ENCODE data around the gene ATP6V1C2. TPM values are rescaled to one million over a fixed set of nuclear protein-coding genes. Genes with fewer than 3 reads are reported as not detected.

Gene ATP6V1C2, protein sequence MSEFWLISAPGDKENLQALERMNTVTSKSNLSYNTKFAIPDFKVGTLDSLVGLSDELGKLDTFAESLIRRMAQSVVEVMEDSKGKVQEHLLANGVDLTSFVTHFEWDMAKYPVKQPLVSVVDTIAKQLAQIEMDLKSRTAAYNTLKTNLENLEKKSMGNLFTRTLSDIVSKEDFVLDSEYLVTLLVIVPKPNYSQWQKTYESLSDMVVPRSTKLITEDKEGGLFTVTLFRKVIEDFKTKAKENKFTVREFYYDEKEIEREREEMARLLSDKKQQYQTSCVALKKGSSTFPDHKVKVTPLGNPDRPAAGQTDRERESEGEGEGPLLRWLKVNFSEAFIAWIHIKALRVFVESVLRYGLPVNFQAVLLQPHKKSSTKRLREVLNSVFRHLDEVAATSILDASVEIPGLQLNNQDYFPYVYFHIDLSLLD
- 0.03 TPM in 1 of 2 replicates, not detected in the other for total RNA-seq (2014; rRNA removed; shearing (Covaris generic))
- 0.15 and 0.37 TPM in 2 replicates for polyA plus RNA-seq (2015; cell fraction: cytosol; rRNA removed)
- polyA plus RNA-seq (2015; cell fraction: nucleus; rRNA removed): 0.17 and 0.30 TPM in 2 replicates

GRCh38 chr2:10721396-10722251, at the start of gene ATP6V1C2:
TSS of gene ATP6V1C2 (plus strand) at chr2:10721630. CDS start at chr2:10722850, 1,220 bp downstream.
- no peak for DNase-seq (ENCODE audit: low read depth)

DNA sequence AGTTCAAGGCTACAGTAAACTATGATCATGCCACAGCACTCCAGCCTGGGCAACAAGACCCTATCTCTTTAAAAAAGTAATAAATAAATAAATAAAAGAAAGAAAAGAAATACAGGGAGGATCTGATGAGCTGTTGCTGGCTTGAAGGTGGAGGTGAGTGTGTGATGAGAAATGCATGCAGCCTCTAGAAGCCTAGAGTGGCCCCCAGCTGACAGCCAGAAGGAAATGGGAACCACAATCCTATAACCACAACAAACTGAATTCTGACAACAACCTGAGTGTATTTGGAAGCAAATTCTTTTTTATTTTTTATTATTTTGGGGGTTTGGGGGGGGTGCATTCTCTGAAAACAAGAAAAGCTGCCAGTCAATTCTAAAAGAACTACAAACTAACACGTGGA, 46.3 kb upstream of the ATP6V1C2 start:
- no peak for DNase-seq (ENCODE audit: low read depth)

DNA sequence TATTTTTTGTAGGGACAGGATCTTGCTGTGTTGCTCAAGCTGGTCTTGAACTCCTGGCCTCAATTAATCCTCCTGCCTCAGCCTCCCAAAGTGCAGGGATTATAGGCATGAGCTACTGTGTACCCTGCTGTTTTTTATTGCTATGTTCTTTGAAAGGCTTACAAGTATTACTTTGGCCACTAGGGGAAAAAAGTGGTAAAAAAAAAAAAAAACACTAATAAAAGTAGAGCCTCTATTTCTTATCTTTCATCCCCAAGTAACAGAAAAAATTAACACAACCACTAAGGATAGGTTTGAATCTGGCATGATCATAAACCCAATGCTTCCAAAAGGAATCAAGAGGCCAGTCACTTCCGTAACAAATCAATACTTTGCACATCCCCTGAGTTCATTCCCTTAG, 43.2 kb upstream of the ATP6V1C2 start:
- no peak for DNase-seq (ENCODE audit: low read depth)

DNA sequence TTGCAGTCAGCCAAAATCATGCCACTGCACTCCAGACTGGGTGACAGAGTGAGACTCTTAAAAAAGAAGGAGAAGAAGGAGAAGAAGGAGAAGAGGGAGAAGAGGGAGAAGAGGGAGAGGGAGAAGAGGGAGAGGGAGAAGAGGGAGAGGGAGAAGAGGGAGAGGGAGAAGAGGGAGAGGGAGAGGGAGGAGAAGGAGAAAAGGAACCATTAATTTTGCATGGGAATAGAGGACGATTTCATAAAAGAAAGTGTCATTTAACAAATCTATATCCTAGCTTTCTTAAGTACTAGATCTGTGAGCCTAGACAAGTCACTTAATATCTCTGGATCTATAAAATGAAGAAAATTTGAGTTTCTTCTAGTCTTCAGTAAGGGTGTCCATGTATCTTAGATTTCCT, 41.2 kb upstream of the ATP6V1C2 start:
- DNase-seq (ENCODE audit: low read depth): no peak

- DNase-seq (ENCODE audit: low read depth): no peak
These were observed 40.5 kb upstream of the ATP6V1C2 start for GRCh38 chr2:10680957-10681356.

GRCh38 chr2:10686176-10686730, 35.2 kb upstream of the ATP6V1C2 start:
- no peak for DNase-seq (ENCODE audit: low read depth)

GRCh38 chr2:10688921-10689807, 32.3 kb upstream of the ATP6V1C2 start:
- no peak for DNase-seq (ENCODE audit: low read depth)

DNA sequence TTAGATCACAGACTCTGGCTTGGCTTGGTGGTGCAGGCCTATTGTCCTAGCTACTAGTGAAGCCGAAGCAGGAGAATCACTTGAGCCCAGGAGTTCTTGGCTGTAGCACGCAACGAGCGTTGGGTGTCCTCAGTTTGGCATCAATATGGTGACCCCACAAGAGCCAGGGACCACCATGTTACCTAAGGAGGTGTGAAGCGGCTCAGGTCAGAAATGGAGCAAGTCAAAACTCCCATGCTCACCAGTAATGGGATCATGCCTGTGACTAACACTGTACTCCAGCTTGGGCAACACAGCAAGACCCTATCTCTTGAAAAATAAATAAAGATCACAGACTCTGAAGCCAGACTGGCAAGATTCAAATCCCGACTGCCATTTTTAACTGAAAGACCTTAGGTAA, 29.9 kb upstream of the ATP6V1C2 start:
- no peak for DNase-seq (ENCODE audit: low read depth)

DNA sequence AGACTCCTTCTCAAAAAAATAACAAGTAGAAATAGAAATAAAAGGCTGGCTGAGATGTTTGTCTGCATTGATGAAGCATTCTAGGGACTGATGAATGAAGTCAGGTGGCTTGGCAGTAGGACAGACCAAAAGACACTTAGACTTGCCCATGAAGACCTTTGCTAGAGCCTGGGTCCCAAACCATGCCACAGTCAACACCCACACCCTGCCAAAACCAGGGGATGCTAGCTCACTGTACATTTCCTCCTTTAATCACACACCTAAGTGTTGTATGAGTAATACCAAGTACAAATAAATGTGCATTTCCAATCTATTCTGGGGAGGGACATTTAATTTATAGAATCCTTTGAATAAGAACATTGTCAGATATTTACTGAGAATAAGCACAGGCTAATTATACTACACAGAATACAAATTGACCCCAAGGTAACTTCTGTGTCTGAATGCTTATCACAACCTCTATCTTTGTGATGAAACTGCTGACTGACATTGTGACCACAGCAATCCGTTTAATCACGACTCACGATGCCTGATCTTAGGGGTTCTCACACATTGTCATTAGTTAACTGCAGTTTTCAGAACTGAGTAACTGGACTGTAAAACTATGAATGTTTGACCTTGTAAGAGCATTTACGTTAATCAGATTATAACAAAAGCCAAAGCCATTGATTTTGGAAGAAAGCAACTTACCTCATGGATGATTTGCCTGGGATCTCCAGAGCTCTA, 21.2 kb upstream of the ATP6V1C2 start:
- DNase-seq (ENCODE audit: low read depth): no peak

DNA sequence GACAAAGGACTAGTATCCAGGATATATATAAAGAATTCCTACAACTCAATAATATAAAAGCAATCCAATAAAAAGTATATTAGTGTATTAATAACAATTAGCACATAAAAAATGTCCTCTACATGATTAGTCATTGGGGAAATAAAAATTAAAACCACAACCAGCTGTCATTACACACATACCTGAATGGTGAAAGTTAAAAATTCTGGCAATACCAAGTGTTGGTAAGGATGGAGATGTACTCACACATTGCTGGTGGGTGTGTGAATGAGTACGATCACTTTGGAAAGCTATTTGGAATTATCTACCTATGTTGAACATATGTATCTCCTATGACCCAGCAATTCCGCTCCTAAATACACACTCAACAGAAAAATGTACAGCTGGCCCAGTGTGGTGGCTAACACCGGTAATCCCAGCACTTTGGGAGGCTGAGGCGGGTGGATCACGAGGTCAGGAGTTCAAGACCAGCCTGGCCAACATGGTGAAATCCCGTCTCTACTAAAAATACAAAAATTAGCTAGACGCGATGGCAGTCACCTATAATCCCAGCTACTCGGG, 17.3 kb upstream of the ATP6V1C2 start:
- no peak for DNase-seq (ENCODE audit: low read depth)

- no peak for DNase-seq (ENCODE audit: low read depth)
These were observed 15.4 kb upstream of the ATP6V1C2 start for GRCh38 chr2:10706033-10706432.

- DNase-seq (ENCODE audit: low read depth): no peak
These were observed 13.6 kb upstream of the ATP6V1C2 start for GRCh38 chr2:10707831-10708230.

- peak; percentile 58 for DNase-seq (ENCODE audit: low read depth)
These were observed 12.0 kb upstream of the ATP6V1C2 start for GRCh38 chr2:10709290-10709939.

DNA sequence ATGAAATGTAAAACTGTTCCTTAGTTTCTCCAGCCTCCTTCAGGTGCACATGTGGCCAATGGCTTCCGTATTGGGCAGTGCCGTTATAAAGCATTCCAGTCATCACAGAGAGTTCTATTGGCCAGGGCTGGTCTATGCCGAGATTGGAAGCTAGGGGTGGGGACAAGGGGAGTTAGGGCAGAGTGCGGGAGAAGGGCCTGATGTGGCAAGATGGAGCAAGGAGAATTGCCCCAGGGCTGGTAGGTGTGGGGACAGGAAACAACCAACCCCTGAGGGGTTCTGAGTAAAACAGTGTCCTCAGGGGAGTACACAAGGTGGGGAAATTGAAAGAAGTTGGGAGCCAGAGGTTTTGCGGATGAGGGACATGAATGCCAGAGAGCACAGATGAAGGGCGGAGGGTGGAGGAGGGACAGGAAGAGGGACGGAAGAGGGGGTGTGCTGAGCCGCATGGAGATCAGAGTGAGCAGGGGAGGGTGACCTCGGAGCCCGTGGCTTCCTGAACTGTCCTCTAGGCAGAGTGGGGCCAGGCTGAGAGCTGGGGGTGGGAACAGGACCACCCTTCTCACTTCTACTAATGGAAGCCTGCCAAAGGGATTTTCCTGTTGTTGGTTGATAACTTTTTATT, 9.1 kb upstream of the ATP6V1C2 start:
- DNase-seq (ENCODE audit: low read depth): no peak

DNA sequence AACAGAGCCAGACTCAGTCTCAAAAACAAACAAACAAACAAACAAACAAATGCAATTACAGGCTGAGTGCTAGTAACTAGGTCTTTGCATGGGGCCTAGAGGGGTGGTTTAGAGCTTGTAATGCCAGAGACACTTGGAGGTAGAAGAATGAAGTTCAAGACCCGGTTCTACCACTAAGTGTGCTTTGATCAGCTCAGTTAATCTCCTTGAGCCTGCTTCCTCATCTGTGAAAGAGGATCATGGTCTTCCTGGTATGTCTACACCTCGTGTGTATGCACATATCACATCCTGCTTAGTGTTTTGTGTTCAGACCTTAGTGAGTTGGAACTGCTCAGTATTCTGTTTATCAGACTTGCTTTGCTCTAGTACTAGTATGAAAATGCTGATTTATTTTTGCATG, 4.8 kb upstream of the ATP6V1C2 start:
- no peak for DNase-seq (ENCODE audit: low read depth)

DNA sequence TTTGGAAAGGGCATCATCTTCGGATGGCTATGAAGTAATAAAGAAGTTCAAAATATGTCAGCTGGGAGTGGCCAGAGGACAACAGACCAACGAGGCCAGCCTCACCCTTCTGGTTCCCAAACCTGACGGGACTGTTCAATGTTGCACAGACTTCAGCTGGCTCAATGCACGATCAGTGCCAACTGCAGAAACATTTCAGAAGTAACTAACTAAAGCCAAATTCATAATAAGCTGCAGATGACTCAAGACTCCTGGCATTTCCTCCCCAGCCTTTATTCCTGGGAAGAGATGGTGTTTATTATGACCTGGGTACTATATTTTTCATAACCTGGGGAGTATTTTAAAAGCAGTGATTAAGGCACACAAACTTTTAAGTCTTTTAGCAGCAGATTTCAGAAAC, 3.8 kb upstream of the ATP6V1C2 start:
- peak; percentile 84 for DNase-seq (ENCODE audit: low read depth)

DNA sequence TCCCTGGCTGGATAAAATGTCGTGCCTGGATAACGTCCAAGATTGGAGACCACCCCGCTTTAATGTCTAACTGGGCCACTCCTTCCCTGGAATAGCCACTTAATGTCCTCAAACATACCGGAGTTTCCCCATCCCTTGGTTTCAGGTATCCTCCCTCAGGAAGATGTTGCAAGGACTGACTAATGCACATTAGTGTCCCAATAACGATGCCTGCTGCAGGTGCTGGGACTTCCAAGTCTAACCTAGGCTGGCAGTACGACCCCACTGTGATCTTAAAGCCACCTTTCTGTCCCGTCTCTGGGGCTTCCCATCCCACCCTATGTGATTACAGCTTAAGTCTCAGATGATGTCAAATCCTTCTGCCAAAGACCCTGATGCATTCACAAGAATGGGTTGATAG, 1.1 kb upstream of the ATP6V1C2 start:
- no peak for DNase-seq (ENCODE audit: low read depth)

DNA sequence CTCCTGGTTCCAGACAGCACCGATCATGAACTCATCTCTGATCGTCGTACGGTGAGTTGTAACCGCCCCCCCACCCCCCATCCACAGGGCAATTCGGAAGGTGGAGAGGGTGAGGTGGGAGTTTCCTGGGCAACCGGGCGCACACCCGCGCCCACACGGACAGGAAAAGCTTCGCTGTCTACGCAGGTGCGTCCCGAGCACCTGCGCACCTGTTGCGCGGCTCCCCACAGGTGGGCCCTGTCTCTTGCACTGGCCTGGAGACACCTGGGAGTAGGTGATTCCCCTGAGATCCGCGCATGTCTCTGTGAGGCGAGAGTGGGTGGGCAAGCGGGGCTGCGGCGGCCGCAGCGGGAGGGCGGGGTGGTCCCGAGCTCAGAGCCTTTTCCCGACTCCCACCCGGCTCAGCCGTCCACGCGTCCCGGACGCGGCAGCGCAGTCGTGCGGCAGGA, 459 bp upstream of the ATP6V1C2 start:
- DNase-seq (ENCODE audit: low read depth): no peak
